22Rv1 (cell line): Measurements from ENCODE around the gene AUTS2.

Experiments used
- CTCF ChIP-seq: fragments of 450-650 bp; IDR thresholded peaks from 2 replicates; pipeline ENCODE4 v1.5.1; 2017; ENCODE audit warnings: mild to moderate bottlenecking
- ZFX ChIP-seq: fragments of 450-650 bp; IDR thresholded peaks from 2 replicates; pipeline ENCODE4 v1.6.1; 2017; ENCODE audit warnings: antibody characterized with exemption, borderline replicate concordance

GRCh38 chr7:69939317-69939716 is 341.0 kb downstream of the AUTS2 start:
- TF ChIP-seq CTCF (no peak), ZFX (no peak)
